Hematopoietic multipotent progenitor cell treated with erythropoietin and hydrocortisone succinate and interleukin-3 and kit ligand, for 4 days (in vitro differentiated cells): ENCODE data around the gene ZFP14.
A peak's percentile ranks its signal among the peaks of the same experiment; 100 is the strongest.

Experiments used
- DNase-seq: peaks from one replicate; pipeline ENCODE4 v3.0.0-alpha.2; 2015

Gene ZFP14

DNA sequence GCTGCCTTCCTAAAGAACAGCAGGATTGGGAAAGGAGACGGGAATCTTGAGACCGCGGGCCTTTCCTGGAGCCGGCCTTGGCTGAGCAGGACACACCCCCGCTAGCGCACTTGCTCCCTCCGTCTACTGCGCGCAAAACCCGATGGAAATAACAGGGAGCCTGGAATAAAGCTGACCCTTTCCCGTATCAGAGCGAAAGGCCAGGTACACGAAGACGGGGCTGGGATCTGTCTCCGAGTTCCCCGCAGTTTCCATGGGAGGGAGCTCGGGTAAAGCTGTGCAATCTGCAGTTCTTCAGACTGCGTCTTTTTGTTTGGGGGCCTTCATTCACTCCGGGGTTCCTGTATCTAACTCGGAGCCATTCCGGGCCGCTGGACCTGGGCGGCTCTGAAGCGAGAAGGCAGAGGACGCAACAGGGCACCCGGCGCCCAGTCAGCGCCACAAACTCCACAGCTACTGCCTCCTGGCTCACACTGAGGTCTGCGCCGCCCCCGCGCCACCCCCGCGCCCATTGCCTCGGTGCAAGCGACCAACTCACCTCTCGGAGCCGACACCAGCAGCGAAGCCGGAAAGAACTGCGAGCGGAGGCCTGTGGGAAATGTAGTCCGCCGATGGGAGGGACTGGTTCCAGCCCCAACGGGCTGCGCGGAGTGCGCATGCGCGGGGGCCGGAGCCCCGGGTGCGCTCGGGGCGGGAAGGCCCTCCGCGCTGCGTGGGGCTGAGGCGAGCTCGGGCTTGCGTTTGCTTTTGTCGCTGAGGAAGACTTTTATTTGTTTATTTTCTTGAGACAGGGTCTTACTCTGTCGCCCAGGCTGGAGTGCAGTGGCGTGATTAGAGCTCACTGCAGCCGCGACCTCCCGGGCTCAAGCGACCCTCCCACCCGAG lies at the start of gene ZFP14:
TSS of gene ZFP14 (minus strand) at position 577 of the 885 bp plus-strand sequence. CDS start 11,309 bp downstream, outside the sequence.
- DNase-seq = peak; percentile 97

- no peak for DNase-seq
These were observed 44.9 kb upstream of the ZFP14 start for GRCh38 chr19:36423925-36424324.

DNA sequence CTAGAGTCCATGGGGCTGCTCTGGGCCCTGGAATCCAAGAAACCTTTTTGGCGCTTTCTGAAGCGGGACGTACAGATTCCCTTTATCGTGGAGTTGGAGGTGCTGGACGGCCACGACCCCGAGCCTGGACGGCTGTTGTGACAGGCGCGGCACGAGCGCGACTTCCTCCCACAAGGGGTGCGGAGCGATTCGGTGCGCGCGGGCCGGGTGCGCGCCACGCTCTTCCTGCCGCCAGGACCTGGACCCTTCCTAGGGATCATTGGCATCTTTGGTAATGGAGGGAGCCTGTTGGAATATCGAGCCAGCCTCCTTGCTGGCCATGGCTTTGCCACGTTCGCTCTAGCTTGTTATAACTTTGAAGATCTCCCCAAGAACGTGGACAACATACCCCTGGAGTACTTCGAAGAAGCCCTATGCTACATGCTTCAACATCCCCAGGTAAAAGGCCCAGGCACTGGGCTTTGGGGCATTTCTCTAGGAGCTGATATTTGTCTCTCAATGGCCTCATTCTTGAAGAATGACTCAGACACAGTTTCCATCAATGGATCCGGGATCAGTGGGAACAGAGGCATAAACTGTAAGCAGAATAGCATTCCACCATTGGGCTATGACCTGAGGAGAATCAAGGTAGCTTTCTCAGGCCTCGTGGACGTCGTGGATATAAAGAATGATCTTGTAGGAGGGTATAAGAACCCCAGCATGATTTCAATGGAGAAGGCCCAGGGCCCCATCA lies 42.9 kb upstream of the ZFP14 start:
- no peak for DNase-seq

DNA sequence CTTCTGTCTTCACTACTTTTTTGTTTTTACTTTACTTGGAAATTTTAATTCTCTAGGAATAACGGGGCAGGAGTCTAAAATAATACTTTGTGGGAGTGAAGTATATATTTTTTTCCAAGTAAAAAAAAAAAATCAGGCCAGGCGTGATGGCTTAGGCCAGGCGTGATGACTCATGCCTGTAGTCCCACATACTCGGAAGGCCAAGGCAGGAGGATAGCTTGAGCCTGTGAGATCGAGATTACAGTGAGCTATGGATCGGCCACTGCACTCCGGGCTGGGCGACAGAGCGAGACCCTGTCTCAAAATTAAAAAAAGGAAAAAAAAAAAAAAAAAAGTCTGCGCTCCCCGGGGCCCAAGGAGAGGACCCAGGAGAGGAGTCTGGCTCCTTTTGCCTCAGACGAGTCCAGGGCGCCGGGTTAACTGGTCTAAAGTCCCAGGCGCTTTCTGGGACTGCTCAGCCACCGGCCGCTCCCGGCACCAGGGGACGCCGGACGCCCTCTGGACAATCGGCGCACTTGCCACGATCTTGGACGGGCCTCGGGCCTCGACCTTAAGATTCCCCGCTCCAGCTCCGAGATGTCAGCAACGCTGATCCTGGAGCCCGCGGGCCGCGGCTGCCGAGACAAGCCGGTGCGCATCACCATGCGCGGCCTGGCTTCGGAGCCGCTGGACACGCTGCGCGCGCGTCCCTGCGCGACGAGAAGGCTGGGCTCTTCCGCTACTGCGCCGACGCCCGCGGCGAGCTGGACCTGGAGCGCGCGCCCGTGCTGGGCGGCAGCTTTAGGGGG lies 42.2 kb upstream of the ZFP14 start:
- peak; percentile 26 for DNase-seq

DNA sequence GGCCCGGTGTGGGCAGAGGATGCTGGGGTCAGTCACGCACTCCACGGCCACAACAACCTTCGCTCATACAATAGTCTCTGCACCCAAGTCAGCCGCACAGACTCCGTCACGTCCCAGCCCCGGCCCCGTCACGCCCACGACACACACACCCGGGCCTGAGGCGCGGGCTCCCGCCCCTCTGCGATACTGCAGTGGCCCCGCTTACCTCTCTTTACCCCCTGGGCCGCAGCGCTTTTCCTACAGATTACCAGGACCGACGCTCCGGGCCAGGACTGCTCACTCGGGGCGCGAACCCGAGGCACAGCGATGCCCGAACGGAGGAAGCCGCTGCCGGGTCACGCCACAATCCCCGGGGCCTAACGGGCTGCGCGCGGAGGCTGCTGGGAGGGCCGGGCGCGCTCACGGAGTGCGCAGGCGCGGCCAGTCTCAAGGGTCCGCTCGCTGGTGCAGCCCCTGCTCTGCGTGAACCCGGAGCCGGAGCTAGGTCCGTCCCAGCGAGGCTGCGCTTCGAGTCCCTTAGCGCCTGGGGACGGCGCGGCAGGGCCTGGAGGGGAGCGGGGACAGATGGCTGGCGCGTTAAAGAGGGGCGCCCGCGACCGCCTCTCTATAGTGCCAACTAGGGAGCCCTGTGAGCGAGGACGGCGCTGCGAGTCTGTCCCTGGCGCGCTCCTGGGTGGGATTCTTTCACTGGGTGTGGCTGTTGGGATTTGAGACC lies 39.4 kb upstream of the ZFP14 start, which contains the start of gene ZFP82:
TSS of gene ZFP82 (minus strand) at position 358 of the 715 bp plus-strand sequence. CDS start 8,855 bp downstream, outside the sequence.
- DNase-seq = peak; percentile 88

DNA sequence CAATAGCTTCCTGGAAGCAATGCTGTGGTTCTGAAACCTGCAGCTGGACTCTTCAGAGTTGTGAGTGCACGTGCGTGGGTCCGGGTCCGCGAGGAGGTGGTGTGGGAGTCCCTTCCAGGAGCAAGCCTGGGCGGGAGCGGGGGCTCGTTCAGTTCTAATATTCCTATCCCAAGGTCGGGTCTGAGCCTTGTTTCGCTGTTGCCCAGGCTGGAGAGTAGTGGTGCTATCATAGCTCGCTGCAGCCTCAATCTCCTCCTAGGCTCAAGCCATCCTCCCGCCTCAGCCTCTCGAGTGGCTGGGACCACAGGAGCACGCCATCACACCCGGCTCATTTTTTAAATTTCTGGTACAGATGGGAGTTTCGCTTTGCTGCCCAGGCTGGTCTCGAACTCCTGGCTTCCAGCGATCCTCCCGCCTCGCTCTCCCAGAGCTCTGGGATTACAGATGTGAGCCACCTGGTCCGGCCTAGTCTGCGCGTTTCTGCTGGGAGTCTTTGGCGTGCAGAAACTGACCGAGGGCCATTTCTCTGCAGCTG lies 38.8 kb upstream of the ZFP14 start:
- DNase-seq = no peak

- no peak for DNase-seq
These were observed 30.8 kb upstream of the ZFP14 start for GRCh38 chr19:36409841-36410240.

- DNase-seq = no peak
These were observed 29.1 kb upstream of the ZFP14 start for GRCh38 chr19:36408101-36408500.

- DNase-seq = no peak
These were observed 25.5 kb upstream of the ZFP14 start for GRCh38 chr19:36404498-36404897.

DNA sequence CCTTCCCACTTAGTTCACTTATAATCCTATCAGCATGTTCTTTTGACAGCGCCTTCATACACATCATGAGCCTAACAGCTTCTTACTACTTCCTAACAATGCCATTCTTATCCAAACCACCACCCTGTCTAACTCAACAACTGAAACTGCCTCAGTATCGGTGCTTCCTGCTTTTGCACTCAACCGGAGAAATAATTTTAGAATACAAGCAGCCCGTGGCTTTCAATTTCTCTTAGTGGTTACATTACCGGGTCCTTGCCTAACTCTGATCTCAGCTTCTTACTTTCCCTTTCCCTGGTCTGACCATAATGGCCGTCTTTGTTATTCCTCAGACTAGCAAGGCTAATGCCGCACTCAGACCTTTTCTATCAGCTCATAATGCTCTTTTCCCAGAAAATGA lies 22.5 kb upstream of the ZFP14 start:
- DNase-seq = no peak

- DNase-seq = no peak
These were observed 19.6 kb upstream of the ZFP14 start for GRCh38 chr19:36398571-36398970.

GRCh38 chr19:36392916-36393673 lies 14.1 kb upstream of the ZFP14 start:
- DNase-seq = no peak

GRCh38 chr19:36379510-36379819 lies 464 bp upstream of the ZFP14 start:
- DNase-seq = no peak

DNA sequence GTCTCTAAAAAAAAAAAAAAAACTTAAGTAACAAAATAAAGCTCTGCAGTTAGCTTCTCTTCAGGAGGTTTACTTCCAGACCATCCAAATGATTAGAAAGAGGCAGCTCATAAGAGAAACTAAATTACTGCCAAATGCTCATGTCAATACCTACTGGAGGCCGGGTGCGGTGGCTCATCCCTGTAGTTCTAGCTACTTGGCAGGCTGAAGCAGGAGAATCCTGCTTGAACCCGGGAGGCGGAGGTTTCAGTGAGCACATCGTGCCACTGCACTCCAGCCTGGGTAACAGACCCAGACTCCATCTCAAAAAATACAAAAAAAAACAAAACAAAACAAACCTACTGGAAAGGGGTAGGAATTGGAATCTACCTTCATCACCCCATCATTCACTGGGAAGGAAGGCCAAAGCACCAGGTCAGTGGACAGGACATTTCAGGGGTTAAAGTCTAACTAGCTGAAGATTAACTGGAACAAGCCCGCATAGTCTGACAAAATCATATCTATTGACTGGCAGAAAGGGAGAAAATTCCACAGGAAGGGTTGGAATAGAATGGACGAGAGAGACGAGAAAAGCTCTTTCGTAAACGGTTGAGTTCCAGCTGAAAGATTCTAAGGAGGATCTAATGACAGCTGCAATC lies 1.3 kb downstream of the ZFP14 start:
- DNase-seq = no peak

DNA sequence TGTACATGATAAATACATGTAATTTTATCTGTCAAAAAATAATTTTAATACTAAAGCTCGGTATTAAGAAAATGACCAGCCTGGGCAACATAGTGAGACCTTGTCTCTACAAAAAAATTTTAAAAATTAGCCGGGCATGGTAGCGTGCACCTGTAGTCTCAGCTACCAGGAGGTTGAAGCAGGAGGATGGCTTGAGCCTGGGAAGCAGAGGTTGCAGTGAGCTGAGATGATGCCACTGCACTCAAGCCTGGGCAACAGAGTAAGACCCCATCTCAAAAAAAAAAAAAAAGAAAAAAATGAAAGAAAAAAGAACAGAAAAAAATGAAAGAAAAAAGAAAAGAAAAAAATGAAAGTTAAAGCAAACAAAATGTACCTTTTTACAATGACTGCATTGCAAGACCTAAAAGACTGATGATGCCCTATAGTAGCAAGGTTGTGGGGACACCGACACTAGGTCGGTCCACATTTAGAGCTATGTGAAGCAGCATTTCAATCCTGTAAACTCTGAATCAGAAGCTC lies 5.3 kb downstream of the ZFP14 start:
- no peak for DNase-seq

- no peak for DNase-seq
These were observed 7.1 kb downstream of the ZFP14 start for GRCh38 chr19:36371886-36372285.

DNA sequence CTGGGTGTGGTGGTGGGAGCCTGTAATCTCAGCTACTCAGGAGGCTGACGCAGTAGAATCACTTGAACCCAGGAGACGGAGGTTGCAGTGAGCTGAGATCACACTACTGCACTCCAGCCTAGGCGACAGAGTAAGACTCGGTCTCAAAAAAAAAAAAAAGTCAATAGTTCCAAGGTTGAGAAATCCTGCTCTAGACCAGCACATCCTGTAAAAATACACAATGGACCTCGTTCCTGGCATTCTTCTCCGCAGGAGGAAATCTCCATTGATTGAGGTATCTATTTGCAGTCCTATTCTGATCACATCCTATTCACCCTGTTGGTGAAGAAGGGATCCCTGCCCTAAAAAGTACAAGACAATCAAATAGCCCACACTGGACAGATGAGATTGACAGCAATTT lies 15.2 kb downstream of the ZFP14 start:
- DNase-seq = no peak

- DNase-seq = no peak
These were observed 38.1 kb downstream of the ZFP14 start for GRCh38 chr19:36340786-36341372.

- DNase-seq = peak; percentile 93
These were observed 47.4 kb downstream of the ZFP14 start for GRCh38 chr19:36331353-36332228.
